Purkinje cell (primary cell): ENCODE data around the gene CINP. TPM values are rescaled to one million over a fixed set of nuclear protein-coding genes. Genes with fewer than 3 reads are reported as not detected.

Experiments used
- polyA plus RNA-seq: library from polyadenylated mRNA; unstranded; fragments of >200 nt; fragmentation: Nextera tagmentation; gene quantifications from 2 replicates; pipeline ENCODE4 v1.2.1, GENCODE V29; 2014

The CINP gene
- polyA plus RNA-seq: 40.3 and 47.3 TPM in 2 replicates

GRCh38 chr14:102362545-102363181 lies at the start of gene CINP, which contains the start of gene TECPR2:
Gene CINP (minus strand): TSS chr14:102362890. CDS start chr14:102362851, 39 bp downstream.
Gene TECPR2 (plus strand): TSS chr14:102362941. CDS start chr14:102376722, 13,781 bp downstream.

GRCh38 chr14:102319351-102320032 lies 43.2 kb downstream of the CINP start, which contains the start of gene ZNF839:
Gene ZNF839 (plus strand): TSS chr14:102319746. CDS start chr14:102319766, 20 bp downstream.

GRCh38 chr14:102304611-102305506 lies 57.8 kb downstream of the CINP start, which contains the start of gene MOK:
Gene MOK (minus strand): TSS chr14:102305164. CDS start chr14:102304968, 196 bp downstream.

Other genes starting within 250 kb of the CINP start
- 22.5 and 24.9 TPM in 2 replicates for gene WDR20, start 223.0 kb downstream of the CINP start, polyA plus RNA-seq
- gene MOK, start 57.7 kb downstream of the CINP start, polyA plus RNA-seq: 24.9 and 29.5 TPM in 2 replicates
- 1.6 and 6.7 TPM in 2 replicates for gene ZNF839, start 43.1 kb downstream of the CINP start, polyA plus RNA-seq
- 0.67 and 4.4 TPM in 2 replicates for gene TECPR2, start 51 bp upstream of the CINP start, polyA plus RNA-seq
- gene ANKRD9, start 146.9 kb upstream of the CINP start, polyA plus RNA-seq: 0.50 and 0.95 TPM in 2 replicates
- gene RCOR1, start 229.8 kb upstream of the CINP start, polyA plus RNA-seq: 1.1 and 2.1 TPM in 2 replicates